Mucosa of descending colon (tissue), 3 donors: ENCODE measurements around the gene NEURL2. TPM values are rescaled to one million over a fixed set of nuclear protein-coding genes. Genes with fewer than 3 reads are reported as not detected.

Experiments
- ATAC-seq: fragments of 200-7000 bp; cut with Tn5 transposase; one replicate; pipeline ENCODE4 v1.9.1; 2020; ENCODE audit warnings: mild to moderate bottlenecking, moderate library complexity
- DNase-seq, 3 donors: peaks; one replicate each; pipeline ENCODE4 v3.0.0-alpha.2; 2020
- H3K36me3 ChIP-seq: fragments of 200-600 bp; one replicate; pipeline ENCODE4 v1.8.0; 2021; ENCODE audit warnings: low read depth, mild to moderate bottlenecking
- H3K4me1 ChIP-seq: fragments of 200-600 bp; one replicate; pipeline ENCODE4 v1.8.0; 2021; ENCODE audit warnings: low read depth, mild to moderate bottlenecking
- H3K4me3 ChIP-seq: fragments of 200-600 bp; one replicate; pipeline ENCODE4 v1.8.0; 2021; ENCODE audit warnings: mild to moderate bottlenecking
- H3K9me3 ChIP-seq: fragments of 200-600 bp; one replicate; pipeline ENCODE4 v1.8.0; 2021; ENCODE audit warnings: mild to moderate bottlenecking
- CTCF ChIP-seq: fragments of 200-600 bp; IDR thresholded peaks from one replicate; pipeline ENCODE4 v1.8.0; 2022; ENCODE audit warnings: antibody characterized with exemption, mild to moderate bottlenecking
- intact Hi-C, 2 donors: fragments of 100-400 bp; cut with DNase I in 1 of 2; cut with micrococcal nuclease in 1 of 2; formaldehyde crosslinking; loops; one replicate each; pipeline versions ENCODE4 v1.11.0 to v1.11.1; 2022; cut with DNase I, micrococcal nuclease
- total RNA-seq, 3 donors: library from RNA; stranded (reverse); fragmentation: NEBNext Ultra II Directional in 2 of 3; extraction: Animal tissue kit (Norgen Biotek cat#: 25700) in 2 of 3; gene quantifications; one replicate each; pipeline versions ENCODE4 v1.2.1 to v1.2.4, GENCODE V29; 2021 to 2023
- donor health status: DM: no; HTN: no; CAD: no; lungs with moderate emphysema.
- donor health status: DM: no; HTN: no; CAD: no.
- donor health status: DM: no; HTN: yes; CAD: no.

Gene NEURL2
- total RNA-seq, 3 donors from 2014 or later: 4.2 to 9.1 (median 8.5) TPM

GRCh38 chr20:45863543-45864470 lies 27.2 kb downstream of the NEURL2 start:
- ATAC-seq: peak; percentile 62

GRCh38 chr20:45861221-45862075 lies 29.6 kb downstream of the NEURL2 start:
- no peak for TF ChIP-seq CTCF
- DNase-seq: peak in 1 of 3 donors; percentile 53
- intact Hi-C loops: no loop called here

More at GRCh38 chr20:45863543-45864470, 27.2 kb downstream of the NEURL2 start:
- intact Hi-C loops: no loop called here
- H3K4me1 ChIP-seq: peaks cover 29% of the 10 kb centered on the region
- DNase-seq: peak in 1 of 3 donors; percentile 51
- no peaks in the 10 kb centered on the region for H3K9me3 ChIP-seq
- no peak for TF ChIP-seq CTCF
- no peak overlapping the region for H3K4me3 ChIP-seq
- H3K36me3 ChIP-seq: no peaks in the 10 kb centered on the region

GRCh38 chr20:45860560-45861220 lies 30.3 kb downstream of the NEURL2 start:
- H3K9me3 ChIP-seq: no peaks in the 10 kb centered on the region
- intact Hi-C loops: no loop called here
- H3K4me3 ChIP-seq: no peak overlapping the region
- ATAC-seq (no peak), DNase-seq (no peak)
- TF ChIP-seq CTCF: no peak
- H3K4me1 ChIP-seq: peaks cover 47% of the 10 kb centered on the region
- no peaks in the 10 kb centered on the region for H3K36me3 ChIP-seq

More at GRCh38 chr20:45861221-45862075, 29.6 kb downstream of the NEURL2 start:
- peaks cover 40% of the 10 kb centered on the region for H3K4me1 ChIP-seq
- H3K4me3 ChIP-seq: no peak overlapping the region
- H3K9me3 ChIP-seq: no peaks in the 10 kb centered on the region
- H3K36me3 ChIP-seq: no peaks in the 10 kb centered on the region
- ATAC-seq: peak; percentile 18

GRCh38 chr20:45859916-45860315 lies 31.1 kb downstream of the NEURL2 start:
- peaks cover 52% of the 10 kb centered on the region for H3K4me1 ChIP-seq
- no peak for ATAC-seq
- H3K36me3 ChIP-seq: no peaks in the 10 kb centered on the region
- TF ChIP-seq CTCF: no peak
- intact Hi-C loops: no loop called here
- no peaks in the 10 kb centered on the region for H3K9me3 ChIP-seq
- no peak for DNase-seq
- H3K4me3 ChIP-seq: no peak overlapping the region

GRCh38 chr20:45857882-45858216 lies 33.2 kb downstream of the NEURL2 start:
- no peak for DNase-seq
- Histone ChIP-seq H3K36me3 (no peaks in the 10 kb centered on the region), H3K4me3 (peak overlapping the region; percentile 80), H3K9me3 (no peaks in the 10 kb centered on the region), H3K4me1 (peaks cover 44% of the 10 kb centered on the region)
- TF ChIP-seq CTCF: no peak
- intact Hi-C loops: no loop called here
- ATAC-seq: peak; percentile 25
